EH (cell line): Measurements from ENCODE around the gene TMEM259.

Experiments used
- DNase-seq: peaks from one replicate; pipeline ENCODE4 v3.0.0-alpha.2; 2015; ENCODE audit warnings: low read depth

The TMEM259 gene

DNA sequence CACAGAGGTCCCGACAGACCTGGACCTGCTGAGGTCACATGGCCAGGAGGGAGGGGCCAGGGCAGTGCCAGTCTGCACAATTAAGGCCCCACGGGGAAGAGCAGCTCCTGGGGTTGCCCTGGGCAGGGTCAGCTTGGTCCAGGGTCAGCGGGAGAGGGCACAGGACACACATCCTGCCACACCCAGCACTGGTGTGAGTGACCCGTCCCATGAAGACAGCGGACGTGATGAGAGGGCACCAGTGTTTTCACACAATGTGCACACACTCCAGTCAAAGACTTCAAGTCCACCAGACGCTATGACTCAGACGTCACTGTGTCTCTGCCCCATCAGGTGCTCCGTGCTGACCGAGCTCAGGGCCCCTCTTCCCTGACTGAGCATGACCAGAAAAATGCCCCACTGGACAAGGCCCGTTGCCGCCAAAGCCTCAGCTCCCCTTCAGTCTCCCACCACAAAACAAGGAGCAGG lies 4.2 kb downstream of the TMEM259 start:
- DNase-seq, result peak; percentile 65

DNA sequence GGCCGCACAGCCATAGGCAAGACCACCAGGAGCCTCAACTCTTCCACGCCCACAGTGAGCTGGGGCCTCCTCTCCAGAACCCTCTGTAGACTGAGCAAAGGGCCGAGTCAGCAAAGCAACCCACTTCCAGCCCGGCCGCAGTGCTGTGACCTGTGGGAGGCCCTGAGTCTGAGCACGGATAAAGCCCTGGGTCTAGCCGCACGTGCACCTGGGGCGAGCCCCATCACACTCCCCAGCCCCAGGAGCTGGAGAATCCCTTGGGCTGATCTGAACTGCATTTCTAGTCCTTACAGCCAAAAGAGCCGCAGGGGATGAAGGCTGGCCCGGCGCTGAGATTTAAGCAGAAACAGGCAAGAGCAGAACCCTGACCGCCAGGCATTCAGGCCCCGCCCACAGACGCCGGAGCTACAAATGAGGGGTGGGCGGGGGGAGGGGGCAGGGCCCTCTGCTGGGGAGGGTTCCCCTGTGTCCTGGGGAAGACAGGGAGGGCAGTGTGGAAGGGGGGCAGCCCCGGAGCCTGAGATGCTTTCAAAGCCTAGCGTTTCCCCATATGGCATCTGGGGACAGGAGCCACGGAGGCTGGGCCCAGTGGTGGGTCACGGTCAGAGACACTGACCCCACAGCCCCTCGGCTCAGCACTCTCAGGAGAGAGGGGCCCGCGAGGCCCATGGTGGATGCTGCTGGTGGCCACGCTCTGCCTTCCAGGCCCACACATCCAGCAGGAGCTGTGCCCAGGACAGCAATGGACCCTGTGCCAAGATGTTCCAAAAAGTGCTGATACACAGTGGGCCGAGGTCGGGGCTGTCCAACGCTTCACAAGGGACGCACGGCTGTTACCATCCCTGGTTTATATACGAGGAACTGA lies 4.9 kb downstream of the TMEM259 start:
- no peak for DNase-seq

DNA sequence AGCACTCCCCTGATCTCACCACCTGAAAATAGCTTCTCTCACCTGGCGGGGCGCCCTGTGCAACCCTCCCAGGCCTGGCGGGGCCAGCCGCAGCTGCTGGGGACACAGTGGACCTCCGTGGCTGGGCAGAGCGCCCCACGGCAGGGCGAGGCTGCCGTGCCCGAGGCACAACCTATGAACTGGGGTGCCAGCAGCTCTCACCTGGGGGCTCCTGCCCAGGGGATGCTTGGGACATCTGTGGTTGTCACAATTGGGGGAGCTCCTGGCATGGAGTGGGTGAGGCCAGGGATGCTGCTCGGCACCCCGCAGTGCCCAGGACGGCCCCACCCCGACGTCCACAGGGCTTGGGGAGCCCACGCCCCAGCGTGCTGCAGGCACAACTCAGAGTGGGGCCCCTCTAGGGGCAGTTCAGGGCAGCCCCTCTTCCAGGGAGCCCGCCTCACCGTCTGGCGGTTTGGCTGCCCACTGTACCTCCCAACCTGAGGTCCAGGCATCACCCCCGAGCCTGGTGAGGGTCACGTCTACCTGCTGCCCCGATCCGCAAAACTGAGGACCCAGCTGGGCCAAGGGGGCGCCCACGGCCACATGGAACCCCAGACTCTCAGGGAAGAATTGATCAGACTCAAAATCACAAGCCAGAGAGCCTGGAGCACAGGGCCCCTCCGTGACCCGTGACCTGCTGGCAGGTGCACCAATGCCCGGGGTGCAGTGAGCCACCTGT lies 5.7 kb downstream of the TMEM259 start:
- DNase-seq, result no peak

DNA sequence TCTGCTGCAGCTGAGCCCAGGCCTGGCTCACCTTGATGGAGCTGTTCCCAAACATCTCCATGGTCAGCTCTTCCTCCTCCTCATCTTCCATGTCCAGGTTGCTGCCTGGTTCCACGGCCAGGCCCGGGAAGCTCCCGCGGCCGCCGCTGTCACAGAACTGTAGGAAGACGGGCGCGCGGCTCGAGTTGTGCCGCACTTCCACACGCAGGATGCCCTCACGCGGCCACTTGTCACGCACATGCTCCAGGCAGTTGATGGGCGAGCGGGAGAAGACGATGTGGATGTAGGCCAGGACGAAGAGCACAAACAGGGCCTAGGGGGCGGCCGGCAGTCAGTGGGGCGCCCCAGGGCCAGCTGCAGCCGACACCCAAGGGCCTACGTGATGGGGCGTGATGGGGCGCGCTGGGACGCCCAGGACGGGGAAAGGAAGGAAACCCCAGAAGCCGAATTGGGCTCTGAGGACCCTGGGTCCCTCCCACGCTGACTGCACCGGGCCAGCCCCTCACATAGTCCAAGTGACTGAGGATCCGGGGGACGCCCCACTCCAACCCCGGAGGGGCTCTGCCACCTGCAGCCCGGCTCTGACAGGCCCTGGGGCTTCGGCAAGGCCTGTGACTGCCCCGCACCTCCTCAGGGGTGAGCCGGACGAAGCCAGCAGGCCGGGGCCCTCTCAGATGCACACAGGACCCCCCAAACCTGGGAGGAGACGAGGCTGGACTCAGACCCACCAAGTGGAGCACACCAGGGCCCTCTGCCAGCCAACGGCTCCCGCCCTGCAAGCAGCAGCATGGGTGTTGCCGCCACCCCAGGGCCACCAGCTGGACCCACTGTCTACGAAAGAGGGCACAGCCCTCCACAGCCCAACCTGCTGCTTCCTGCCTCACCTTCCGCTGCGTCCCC lies 6.5 kb downstream of the TMEM259 start:
- DNase-seq, result no peak

DNA sequence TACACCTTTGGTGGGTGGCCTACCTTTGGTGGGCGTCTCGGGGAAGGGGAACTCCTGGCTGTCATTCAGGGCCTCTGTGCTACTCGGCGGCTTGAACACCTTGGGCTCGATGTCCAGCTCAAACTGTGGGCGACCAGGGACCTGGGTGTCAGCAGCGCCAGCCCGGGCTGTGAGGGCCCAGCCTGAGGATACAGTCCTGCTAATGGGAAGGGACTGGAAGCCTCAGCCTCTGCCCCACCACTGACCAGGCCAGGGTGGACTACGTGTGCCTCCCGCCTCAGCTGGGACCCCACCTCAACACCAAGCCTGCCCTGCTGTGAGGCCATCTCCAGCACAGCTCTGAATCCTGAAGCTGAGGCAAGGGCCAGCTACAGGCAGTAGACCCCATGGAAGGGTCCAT lies 7.7 kb downstream of the TMEM259 start:
- no peak for DNase-seq

DNA sequence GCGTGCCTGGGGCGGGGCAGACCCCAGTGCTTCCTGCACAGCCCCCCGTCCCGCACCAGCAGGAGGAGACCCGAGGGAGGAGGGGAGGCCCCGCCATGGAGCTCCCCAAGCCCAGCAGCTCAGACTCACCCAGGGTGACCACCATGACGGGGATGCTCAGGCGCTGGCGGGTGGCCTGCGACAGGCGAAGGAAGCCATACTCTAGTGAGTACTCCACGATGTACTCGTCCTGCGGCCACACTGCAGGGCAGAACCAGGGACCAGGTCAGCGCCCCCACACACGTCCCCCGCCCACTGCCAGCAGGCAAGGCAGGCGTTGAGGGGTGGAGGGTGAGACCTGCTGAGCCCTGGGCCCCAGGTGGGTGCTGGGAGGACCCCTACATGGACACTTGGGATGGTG lies 8.6 kb downstream of the TMEM259 start:
- no peak for DNase-seq

DNA sequence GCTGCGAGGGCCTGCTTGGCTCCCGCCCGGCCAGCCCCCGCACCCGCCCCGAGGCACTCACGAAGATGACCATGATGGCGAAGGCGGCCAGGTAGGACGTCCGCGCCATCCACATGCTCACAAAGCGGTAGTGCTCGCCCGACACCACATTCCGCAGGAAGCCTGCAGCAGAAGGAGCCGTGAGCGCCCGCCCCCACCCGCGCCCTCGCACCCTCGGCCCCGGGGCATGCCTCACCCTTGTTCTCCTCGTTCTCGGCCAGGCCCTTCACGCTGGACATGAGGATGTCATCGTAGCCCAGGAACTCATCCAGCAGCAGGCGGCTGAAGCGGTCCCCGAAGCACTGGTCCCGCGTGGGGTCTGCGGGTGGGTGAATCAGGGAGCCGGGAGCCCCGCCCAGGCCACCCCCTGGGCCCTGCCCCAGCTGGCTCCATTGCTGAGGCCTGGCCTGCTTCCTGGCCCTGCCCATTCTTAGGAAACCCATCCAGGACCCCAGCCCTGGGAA lies 9.0 kb downstream of the TMEM259 start:
- DNase-seq, result no peak

DNA sequence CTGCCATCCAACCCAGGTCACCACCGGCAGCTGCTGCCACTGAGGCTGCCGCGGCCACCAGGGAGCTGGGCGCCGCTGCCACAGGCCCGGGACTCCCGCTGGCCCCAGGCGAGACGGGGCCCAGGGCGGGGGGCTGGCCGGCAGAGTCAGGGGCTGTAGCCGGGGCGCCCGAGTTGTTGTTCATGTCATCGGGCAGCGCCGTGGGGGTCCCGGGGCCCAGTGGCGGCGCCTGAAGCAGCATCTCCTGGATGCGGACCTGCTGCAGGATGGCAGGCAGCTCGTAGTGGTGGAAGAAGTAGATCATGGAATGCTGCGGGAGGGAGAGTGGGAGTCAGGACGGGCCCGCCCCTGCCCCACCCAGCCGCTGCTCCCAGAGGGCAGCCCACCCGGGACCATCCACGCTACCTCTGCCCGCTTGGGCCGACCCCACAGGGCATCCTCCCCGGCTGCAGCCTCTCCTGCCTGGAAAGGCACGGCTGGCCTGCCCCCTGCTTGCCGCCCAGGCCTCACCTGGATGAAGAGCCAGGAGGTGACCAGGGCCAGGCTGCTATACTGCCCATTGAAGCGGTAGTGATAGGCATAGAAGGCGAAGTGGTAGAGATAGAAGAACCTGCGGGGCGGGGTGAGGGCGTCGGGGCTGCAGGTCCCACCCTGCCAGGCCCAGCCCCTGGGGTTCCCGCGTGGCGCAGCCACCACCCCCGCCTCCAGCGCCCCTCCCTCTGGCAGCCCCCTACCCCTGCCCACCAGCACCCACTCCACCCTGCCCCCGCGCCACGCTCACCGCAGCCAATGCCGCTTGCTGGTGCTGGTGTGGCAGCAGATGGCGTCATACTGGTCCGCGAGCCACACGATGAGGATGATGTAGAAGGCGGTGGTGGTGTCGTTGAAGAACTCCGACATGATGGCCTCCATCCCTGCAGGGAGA lies 10.1 kb downstream of the TMEM259 start:
- no peak for DNase-seq

DNA sequence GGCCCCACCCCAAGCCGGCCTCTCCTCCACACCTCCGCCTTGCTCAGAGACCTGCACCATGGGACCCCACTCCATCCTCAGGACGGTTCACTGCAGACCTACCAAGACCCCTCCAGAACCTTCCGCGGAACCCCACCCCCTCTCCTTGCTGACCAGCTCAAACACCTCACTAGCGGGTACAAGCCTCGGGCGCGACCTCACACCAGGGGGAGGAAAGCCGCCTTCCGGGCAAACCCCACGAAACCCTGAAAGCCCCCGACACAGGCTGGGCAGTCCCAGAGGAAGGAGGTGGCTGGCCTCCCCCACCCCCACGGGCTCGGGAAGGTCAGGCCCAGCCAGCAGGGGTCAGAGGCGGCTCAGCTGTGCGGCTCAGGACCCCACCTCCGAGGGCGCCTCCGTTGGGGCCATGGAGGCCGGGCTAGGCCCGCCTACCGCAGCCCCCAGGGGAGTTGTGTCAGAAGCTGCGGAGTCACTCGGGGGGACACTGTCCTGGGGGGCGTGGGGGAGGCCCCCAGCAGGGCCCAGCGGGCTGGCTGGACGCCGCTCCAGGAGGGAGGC lies 10.9 kb downstream of the TMEM259 start:
- no peak for DNase-seq

DNA sequence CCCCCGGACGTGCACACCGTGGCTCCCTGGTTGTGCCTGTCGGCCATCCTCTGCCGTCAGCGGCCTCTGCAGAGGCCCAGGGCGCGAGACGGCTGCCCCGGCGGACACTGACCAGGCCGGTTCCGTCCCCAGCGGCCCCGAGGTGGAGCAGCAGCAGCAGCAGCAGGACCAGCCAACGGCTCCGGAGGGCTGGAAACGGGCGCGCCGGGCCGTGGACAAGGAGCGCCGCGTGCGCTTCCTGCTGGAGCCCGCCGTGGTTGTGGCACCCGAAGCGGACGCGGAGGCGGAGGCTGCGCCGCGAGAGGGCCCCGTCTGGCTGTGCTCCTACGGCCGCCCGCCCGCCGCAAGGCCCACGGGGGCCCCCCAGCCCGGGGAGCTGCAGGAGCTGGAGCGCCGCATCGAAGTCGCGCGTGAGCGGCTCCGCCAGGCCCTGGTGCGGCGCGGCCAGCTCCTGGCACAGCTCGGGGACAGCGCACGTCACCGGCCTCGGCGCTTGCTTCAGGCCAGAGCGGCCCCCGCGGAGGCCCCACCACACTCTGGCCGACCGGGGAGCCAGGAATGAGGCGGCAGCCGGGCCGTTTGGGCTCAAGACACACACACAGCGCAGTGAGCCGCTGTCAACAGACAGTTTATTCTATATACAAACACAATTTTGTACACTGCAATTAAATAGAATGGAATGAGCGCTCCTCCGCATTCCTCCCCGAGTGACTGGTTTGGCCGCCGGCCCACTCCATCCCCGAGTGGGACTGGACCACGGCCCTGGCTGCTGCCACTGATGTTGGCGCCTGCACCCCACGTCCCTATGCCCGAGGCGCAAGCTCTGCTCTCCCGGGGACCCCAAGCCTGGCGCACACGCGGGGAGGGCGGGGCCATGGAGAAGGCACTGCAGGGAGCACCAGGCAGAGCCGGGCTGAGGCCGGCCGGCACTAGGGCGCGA lies 11.6 kb downstream of the TMEM259 start:
- DNase-seq, result peak; percentile 25

DNA sequence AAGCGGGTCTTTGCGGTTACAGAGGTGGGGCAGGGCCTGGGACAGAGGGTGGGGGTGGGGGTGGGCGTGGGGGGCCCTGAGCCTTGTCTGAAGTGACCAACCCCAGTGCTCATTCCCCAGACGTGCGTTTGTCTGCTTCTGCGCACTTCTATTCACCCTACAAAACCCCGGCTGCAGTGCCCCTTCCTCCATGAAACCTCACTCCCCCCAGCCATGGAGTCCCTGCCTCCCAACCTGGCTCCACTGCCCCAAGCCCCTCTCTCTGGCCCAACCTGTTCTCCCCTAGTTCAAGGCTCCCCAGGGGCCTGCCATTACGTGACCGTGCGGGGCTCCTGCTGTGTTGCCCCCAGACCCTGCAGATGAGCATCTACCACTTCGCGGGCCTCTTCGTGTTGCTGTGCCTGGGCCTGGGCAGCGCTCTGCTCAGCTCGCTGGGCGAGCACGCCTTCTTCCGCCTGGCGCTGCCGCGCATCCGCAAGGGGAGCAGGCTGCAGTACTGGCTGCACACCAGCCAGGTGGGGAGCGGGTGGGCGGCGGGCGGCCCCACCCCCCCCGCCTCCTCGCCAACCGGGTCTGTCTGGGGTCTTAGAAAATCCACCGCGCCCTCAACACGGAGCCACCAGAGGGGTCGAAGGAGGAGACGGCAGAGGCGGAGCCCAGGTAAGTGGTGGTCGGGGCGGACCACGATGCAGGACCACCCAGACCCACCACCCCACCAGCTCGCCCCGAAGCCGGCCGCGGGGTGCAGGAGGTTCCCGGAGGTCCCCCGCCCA lies 12.5 kb downstream of the TMEM259 start:
- DNase-seq, result no peak

DNA sequence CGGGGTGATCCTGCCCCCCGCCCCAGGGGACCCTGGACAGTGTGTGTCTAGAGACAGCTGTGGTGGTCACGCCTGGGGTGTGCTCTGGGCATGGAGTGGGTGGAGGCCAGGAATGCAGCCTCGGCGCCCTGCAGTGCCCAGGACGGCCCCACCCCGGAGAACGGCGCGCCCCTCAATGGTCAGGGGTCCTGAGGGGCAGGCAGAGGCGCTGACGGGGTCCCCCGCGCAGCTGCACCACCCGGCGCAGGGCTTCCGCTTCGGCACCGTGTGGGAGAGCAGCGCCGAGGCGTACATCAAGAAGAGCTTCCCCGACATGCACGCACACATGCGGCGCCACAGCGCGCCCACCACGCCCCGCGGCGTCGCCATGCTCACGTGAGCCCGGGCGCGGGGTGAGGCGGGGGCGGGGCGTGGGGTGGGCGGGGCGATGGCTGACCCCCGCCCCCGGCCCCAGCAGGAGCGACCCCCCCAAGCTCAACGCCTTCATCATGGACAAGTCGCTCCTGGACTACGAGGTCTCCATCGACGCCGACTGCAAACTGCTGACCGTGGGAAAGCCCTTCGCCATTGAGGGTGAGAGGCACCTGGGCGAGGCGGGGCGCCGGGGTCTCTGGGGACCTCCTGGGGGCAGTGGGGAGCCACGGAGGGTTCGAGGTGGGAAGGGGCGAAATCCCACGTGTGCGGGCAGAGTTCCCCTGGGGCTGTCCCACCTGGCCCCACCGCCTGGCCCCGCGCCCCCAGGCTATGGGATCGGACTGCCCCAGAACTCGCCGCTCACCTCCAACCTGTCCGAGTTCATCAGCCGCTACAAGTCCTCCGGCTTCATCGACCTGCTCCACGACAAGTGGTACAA lies 13.3 kb downstream of the TMEM259 start:
- no peak for DNase-seq

DNA sequence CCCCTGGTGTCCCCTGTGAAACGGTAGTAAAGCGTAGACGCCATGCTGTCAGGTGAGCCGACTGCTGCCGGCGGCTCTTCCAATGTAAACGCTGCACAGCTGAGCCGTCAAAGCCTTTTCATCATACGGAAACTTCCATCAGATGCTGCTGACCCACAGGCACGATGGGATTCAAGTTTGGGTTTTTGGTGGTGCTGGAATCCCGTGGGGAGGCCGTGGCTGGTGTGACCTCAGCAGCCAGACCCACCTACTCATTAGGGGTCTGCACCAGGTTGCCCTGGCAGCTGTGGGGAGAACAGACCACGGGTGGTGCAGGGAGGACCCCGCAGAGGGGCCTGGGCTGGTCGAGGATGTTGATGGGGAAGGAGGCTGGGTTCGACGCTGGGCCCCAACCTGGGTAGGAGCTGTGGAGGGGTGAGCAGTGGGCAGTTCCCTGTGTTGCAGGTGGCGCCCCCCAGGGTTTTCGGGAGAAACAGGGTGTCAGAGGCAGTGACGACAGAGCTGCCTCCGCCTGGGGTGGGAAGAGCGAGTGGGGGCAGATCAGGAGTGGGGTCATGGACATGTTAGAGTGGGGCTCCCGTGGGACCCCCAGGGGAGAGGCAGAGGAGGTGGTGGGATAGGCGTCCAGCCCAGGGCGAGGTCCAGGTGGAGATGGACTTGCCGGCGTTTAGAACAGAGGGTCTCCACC lies 14.1 kb downstream of the TMEM259 start:
- no peak for DNase-seq

DNA sequence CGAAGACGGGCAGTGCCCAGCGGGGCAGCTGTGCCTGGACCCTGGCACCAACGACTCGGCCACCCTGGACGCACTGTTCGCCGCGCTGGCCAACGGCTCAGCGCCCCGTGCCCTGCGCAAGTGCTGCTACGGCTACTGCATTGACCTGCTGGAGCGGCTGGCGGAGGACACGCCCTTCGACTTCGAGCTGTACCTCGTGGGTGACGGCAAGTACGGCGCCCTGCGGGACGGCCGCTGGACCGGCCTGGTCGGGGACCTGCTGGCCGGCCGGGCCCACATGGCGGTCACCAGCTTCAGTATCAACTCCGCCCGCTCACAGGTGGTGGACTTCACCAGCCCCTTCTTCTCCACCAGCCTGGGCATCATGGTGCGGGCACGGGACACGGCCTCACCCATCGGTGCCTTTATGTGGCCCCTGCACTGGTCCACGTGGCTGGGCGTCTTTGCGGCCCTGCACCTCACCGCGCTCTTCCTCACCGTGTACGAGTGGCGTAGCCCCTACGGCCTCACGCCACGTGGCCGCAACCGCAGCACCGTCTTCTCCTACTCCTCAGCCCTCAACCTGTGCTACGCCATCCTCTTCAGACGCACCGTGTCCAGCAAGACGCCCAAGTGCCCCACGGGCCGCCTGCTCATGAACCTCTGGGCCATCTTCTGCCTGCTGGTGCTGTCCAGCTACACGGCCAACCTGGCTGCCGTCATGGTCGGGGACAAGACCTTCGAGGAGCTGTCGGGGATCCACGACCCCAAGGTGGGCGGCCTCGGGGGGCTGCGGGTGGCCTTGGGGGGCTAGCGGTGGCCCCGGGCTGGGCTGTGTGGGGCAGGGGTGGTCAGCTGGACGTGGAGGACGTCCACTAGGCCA lies 15.9 kb downstream of the TMEM259 start:
- no peak for DNase-seq

DNA sequence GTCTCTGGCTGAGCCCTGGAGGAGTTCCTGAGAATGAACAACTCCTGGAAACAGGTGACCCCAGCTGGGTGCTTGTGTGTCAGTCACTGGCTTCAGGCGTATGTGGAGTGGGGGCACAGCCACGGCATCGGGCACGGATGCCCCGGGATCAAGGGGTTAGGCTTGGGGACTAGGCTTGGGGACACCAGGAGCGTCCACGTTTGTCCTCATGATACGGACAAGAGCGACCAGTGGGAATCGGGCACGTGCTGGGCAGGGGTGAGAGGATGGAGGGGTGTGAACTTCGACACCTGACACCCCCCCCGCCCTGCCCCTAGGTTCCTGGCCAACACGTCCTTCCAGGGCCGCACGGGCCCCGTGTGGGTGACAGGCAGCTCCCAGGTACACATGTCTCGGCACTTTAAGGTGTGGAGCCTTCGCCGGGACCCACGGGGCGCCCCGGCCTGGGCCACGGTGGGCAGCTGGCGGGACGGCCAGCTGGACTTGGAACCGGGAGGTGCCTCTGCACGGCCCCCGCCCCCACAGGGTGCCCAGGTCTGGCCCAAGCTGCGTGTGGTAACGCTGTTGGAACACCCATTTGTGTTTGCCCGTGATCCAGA lies 16.6 kb downstream of the TMEM259 start:
- DNase-seq, result no peak

DNA sequence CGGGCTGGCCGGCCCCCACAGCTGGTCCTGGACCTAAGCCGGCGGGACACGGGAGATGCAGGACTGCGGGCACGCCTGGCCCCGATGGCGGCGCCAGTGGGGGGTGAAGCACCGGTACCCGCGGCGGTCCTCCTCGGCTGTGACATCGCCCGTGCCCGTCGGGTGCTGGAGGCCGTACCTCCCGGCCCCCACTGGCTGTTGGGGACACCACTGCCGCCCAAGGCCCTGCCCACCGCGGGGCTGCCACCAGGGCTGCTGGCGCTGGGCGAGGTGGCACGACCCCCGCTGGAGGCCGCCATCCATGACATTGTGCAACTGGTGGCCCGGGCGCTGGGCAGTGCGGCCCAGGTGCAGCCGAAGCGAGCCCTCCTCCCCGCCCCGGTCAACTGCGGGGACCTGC lies 17.6 kb downstream of the TMEM259 start:
- DNase-seq, result no peak
